GM13977 (cell line): ENCODE measurements around the gene MED27.

Experiments
- DNase-seq: peaks from one replicate; pipeline ENCODE4 v3.0.0; 2012; ENCODE audit warnings: low spot score
- CTCF ChIP-seq: IDR thresholded peaks from 2 replicates; pipeline ENCODE4 v1.5.1; 2012; ENCODE audit warnings: mild to moderate bottlenecking, control low read depth; ENCODE audit not compliant: insufficient read depth; ENCODE audit errors: extremely low read depth, missing control alignments
- in situ Hi-C: fragments of 300-500 bp; cut with MboI; formaldehyde crosslinking; loops from one replicate; pipeline ENCODE4 v1.12.0; 2022; ENCODE audit warnings: low sequenced_read_pairs, low pct_unique_long_range_greater_than_20kb, mixed read lengths, inconsistent platforms; ENCODE audit not compliant: unreplicated experiment

Gene MED27

GRCh38 chr9:132078699-132079356, 839 bp downstream of the MED27 start:
- no peak for TF ChIP-seq CTCF
- in situ Hi-C loops, result no loop called here
- no peak for DNase-seq

GRCh38 chr9:132077881-132078698, 1.6 kb downstream of the MED27 start:
- in situ Hi-C loops, result no loop called here
- no peak for TF ChIP-seq CTCF
- DNase-seq, result no peak

GRCh38 chr9:132075853-132076252, 3.8 kb downstream of the MED27 start:
- no peak for DNase-seq
- in situ Hi-C loops, result no loop called here
- TF ChIP-seq CTCF, result no peak

GRCh38 chr9:132074736-132075135, 4.9 kb downstream of the MED27 start:
- DNase-seq, result no peak
- in situ Hi-C loops, result no loop called here
- TF ChIP-seq CTCF, result no peak

DNA sequence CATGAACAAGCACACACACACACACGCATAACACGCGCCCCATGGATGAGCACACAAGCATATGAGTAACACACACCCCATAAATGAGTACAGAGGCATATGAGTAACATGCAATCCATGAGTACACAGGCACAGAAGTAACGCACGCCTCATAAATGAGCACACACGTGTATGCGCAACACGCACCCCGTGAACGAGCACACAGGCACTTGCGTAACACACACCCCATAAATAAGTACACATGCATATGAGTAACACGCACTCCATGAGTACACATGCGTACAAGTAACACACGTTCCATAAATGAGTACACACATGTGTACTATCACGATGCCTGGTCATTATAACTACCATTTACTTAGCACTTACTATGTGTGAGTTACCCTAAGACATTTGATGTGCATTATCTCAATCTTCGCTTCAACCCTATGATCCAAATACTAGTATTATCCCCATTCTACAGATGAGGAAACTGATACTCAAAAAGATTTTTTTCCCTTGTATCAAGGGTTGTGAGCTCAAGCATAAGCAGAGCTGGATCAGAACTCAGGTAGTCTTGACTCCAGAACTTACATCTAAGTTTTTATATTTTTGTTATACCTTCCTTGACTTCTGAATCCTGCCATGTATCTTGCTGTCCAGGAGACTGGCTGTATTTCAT, 7.7 kb downstream of the MED27 start:
- in situ Hi-C loops, result no loop called here
- DNase-seq, result no peak
- no peak for TF ChIP-seq CTCF

- DNase-seq, result no peak
- no peak for TF ChIP-seq CTCF
- in situ Hi-C loops, result no loop called here
Measured at GRCh38 chr9:132069046-132069898, 10.4 kb downstream of the MED27 start.
